ENCODE data around the gene CCDC149.

Gene CCDC149

GRCh38 chr4:24912252-24913118 lies at the start of gene CCDC149:
Gene CCDC149, minus strand, starts transcription at chr4:24913042. Its CDS starts 178 bp downstream, at chr4:24912864.
- DNase-seq: no peak

DNA sequence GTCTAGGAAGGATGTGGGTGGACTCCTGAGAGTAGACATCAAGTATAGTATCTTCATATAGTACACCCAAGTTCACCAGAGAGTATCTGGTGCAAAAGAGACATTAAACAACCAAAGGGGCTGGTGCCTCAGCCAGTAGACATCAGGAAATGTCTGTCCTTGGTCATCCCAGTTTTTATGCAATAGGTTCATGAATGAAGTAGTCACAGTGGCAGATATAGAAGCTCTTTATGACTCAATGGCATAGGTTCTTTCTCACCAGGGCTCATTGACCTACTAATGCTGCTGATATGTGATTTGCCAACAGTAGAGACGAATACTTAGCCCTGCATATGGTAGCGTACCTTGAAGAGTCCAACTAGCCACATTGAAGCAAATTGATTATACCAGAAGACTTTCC lies 45.0 kb upstream of the CCDC149 start:
- no peak for DNase-seq

DNA sequence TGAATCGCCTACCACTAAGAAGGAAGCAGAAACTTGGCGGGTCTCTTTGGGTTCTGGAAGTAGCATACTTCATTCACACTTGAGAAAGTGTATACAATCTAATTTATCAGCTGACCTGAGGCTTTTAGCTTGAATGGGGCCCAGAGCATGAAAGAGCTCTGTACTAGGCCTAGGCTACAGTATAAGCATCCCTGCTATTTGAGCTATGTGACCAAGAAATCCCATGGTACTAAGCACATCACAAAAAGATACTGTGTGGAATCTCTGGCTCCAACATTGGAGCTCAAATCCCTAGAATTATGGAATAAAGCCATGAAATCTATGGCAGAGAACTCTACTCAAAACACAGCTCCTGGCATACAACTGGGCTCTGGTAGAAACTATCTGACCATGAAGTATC lies 43.9 kb upstream of the CCDC149 start:
- DNase-seq: no peak

DNA sequence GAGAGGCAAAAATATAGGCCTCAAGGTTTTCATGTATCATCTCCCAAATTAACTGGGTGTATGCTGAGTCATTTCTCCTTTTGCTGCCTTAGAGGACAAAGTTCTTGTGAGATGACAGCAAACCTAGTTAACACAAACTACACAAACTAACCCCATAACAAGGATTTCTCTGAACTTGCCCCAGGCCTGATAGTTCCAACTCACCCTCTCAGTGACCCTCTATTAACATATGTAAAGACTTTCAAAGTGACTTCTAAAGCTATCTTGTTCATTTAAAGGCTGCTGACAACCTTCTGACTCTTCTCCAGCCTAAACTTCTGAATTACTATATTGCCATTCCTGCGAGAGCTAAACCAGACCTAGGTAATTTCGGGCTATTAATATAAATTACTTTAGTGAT lies 43.2 kb upstream of the CCDC149 start:
- DNase-seq: no peak

- DNase-seq: no peak
These were observed 39.8 kb upstream of the CCDC149 start for GRCh38 chr4:24952667-24953066.

DNA sequence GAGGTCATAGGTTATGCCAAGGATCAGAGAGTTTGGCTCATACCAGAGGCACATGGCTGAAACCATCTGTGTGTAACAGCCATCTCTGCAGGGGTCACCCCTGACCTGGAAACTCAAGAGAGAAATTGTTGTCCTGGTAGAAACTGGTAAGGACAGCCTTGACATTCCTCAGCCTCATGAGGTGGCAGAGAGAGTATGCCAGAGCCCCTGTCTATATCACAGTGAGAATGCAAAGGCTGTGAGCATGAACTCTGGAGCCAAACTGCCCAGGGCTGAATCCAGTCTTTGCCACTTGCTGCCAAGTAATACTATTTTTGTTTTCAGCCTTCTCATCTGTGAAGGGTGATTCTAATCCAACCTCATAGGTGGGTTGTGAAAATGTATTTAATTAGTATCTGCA lies 37.1 kb upstream of the CCDC149 start:
- DNase-seq: no peak

DNA sequence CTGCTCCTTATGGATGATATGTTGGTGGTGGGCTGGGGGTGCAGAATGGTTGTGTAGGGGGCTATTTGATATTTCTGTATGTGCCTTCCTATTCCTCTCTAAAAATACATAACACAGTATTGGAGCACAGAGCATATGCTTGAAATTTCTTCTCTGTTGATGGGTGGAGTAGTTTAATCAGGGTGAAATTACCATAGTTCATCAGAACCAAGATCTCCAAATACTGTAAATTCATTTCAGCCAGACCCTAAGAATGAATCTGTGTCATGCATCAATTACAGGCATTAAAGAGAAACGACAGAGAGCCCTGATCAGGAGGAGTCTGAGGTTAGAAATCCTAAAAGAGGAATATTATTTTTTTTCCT lies 25.1 kb upstream of the CCDC149 start:
- no peak for DNase-seq

- no peak for DNase-seq
These were observed 24.5 kb upstream of the CCDC149 start for GRCh38 chr4:24937176-24937916.

DNA sequence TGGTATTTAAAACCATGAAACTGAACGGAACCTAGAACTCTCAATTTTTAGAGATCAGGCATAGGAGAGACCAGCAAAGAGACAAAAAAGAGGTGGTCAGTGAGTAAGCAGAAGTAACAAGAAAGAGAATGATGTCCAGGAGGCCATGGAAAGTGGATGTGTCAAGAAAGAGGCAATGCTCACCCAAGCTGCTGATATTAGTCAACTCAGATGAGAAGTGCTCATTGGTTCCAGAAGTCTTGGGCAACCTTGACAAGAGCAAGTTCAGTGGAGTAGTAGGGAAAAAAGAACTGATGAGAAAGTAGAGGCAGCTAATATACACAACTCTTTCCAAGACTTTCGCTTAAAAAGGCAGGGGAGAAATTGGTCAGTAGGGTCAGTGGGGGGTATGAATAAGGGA lies 23.0 kb upstream of the CCDC149 start:
- no peak for DNase-seq

DNA sequence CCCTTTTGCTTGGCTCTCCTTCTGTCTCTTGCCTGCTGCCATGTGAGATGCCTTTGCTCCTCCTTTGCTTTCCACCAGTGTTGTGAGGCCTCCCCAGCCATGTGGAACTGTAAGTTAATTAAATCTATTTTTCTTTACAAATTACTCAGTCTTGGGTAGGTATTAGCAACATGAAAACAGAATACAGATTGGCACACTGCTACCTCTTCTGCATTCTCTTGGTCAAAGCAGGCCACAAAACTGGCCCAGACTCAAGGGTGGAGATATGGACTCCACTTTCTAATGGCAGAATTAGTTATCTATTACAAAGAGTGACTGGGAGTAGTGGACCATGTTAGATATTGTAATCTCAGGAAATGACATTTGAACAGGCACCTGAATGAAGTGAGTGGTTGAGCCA lies 21.5 kb upstream of the CCDC149 start:
- DNase-seq: no peak

DNA sequence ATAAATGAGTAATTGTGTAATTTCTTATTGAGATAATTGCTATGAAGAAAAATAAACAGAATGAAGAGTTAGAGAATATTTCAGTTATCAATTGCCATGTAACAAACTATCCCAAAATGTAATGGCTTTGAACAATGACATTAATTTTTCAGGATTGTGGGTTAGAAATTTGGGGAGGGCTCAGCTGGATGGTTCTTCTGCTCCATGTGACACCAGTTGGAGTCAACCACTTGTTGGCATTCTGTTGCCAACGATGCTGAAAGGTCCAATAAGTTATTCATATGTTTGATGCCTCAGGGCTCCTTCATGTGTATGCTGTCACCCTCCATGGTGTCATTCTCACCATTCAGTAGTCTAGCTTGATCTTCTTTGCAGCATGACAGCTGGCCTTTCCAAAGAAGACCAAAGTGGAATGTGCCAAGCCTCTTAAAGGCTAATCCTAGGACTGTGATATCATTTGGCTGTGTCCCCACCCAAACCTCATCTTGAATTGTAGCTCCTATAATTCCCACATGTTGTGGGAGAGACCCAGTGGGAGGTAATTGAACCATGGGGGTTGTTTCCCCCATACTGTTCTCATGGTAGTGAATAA lies 20.9 kb upstream of the CCDC149 start:
- no peak for DNase-seq

GRCh38 chr4:24932515-24933225 lies 19.8 kb upstream of the CCDC149 start:
- no peak for DNase-seq

DNA sequence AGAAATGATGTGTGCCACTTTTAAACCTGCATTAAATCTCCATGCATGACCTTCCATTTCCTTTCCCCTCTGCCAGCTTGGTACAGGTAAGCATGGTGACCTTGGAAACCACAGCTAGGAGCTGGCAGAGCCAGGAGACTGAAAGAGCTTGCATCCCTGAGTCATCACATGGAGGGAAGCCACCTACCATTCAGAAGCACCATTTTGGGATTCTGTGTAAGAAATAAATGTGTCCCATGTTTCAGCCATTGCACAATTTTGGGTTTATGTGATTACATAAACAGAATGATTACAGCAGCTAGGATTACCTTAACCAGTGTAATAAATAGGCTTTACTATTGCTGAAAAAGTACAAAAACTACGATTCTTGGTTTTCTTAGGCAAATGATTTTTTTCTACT lies 17.3 kb upstream of the CCDC149 start:
- no peak for DNase-seq

GRCh38 chr4:24928708-24929107 lies 15.9 kb upstream of the CCDC149 start:
- DNase-seq: no peak

- no peak for DNase-seq
These were observed 14.2 kb upstream of the CCDC149 start for GRCh38 chr4:24927049-24927448.

DNA sequence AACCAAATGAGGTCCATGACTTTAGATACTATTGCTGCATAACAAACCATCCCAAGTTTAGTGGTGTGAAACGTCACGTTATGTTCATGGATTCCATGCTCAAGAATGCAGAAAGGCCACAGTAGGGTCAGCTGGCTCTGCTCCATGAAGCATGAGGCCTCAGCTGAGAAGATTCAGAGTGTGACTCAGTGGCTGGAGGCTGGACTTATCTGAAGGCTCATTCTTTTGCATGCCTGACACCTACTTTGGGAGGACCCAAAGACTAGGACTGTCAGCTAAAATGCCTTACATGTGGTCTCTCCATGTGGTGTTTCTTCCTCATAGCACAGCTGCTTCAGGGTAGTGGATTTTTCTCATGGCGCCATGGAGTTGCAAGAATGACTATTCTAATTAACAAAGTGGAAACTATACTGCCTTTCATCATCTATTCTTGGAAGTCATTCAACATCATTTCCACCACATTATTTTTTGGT lies 11.5 kb upstream of the CCDC149 start:
- no peak for DNase-seq

DNA sequence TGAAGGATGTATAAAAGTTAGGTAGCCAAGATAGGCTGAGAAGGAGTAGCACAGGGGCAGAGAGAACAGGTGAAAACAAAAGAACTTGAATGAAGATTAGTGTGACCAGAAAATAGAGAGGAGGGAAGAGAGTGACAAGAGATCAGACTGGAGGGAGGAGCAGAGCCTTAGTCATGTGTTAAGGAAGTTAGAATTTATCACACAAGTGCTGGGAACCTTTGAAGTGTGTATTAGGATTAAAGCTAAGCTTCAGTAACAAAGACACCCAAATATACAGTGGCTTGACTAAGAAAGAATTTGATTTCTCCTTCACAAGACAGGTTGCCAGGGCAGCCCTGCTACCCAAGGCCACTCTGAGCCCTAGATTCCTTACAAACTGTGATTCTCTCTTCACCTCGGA lies 10.7 kb upstream of the CCDC149 start:
- DNase-seq: no peak

GRCh38 chr4:24923002-24923401 lies 10.2 kb upstream of the CCDC149 start:
- DNase-seq: no peak

GRCh38 chr4:24922416-24922815 lies 9.6 kb upstream of the CCDC149 start:
- DNase-seq: no peak

- DNase-seq: no peak
These were observed 8.6 kb upstream of the CCDC149 start for GRCh38 chr4:24921491-24921890.

DNA sequence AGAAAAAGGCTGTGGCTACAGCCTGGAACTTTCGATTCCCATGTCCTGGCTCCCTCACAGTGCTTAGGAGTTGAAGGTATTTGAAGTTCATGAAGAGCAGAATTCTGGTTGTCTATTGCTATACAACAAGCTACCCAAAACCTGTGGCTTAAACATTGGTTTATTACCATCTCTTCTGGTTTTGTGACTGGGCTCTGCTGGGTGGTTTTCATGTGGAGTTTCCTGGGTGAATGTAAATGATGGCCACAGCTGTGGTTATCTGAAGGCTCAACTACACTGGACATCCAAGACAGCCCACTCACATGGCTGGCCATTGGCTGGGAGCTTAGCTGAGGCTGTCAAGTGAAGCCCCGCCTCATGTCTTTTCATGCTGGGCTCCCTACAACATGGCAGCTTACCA lies 7.2 kb upstream of the CCDC149 start:
- DNase-seq: no peak

GRCh38 chr4:24917076-24917856 lies 4.4 kb upstream of the CCDC149 start:
- DNase-seq: no peak

Data from CD4-positive, alpha-beta T cell treated with Interleukin-4 for 4 hours (primary cell).